Measurements from ENCODE around the gene CLOCK. TPM values are rescaled to one million over a fixed set of nuclear protein-coding genes. Genes with fewer than 3 reads are reported as not detected.

Gene CLOCK
- total and polyA plus RNA-seq, 9 of the 15 experiments (the other 6 are each of a cell fraction or from before 2014, with no cell fraction given), result 3.7 to 14.4 (median 9.4) TPM

GRCh38 chr4:55483315-55483714 is 63.4 kb downstream of the CLOCK start (continued):
- TF ChIP-seq CTCF (IDR thresholded peaks at IDR 0.05 in 2 of 3, conservative IDR thresholded peaks at IDR 0.05 in 1 of 3; ENCODE audit: insufficient read depth in 2 of 3, low read depth in 1 of 3, low read length in 3 of 3), result no peak
- TF ChIP-seq BRCA1 (IDR thresholded peaks at IDR 0.05), result no peak
- no peak for TF ChIP-seq BRCA1 (CRISPR knock-in tag; IDR thresholded peaks at IDR 0.05)
- TF ChIP-seq, protein P1, sequence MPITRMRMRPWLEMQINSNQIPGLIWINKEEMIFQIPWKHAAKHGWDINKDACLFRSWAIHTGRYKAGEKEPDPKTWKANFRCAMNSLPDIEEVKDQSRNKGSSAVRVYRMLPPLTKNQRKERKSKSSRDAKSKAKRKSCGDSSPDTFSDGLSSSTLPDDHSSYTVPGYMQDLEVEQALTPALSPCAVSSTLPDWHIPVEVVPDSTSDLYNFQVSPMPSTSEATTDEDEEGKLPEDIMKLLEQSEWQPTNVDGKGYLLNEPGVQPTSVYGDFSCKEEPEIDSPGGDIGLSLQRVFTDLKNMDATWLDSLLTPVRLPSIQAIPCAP (CRISPR knock-in tag; IDR thresholded peaks at IDR 0.05; ENCODE audit: borderline replicate concordance), result no peak
- TF ChIP-seq ARHGAP35 (IDR thresholded peaks at IDR 0.05; ENCODE audit: partially characterized antibody), result no peak
- no peak for TF ChIP-seq MCM3 (IDR thresholded peaks at IDR 0.05)
- TF ChIP-seq SMARCA5 (IDR thresholded peaks at IDR 0.05), result no peak

GRCh38 chr4:55475394-55476243 is 71.1 kb downstream of the CLOCK start:
- CTCF ChIA-PET (ENCODE audit: low intra/inter-chr PET ratio), result no interaction called here
- intact Hi-C loops (cut with micrococcal nuclease) (no loop called here), in situ Hi-C loops (cut with MboI) (no loop called here)
- no peaks in the 10 kb centered on the region for H3K9me3 ChIP-seq (replicated peaks; ENCODE audit: control insufficient read depth, insufficient read depth, low read depth, low read length)
- H3K36me3 ChIP-seq (ENCODE audit: control insufficient read depth, insufficient read depth, low read length), result peaks cover 51% of the 10 kb centered on the region; the same call in 2 of the 3 replicates
- H4K20me1 ChIP-seq (replicated peaks; ENCODE audit: control insufficient read depth, insufficient read depth, low read length), result no peaks in the 10 kb centered on the region
- no peaks in the 10 kb centered on the region for H3K4me1 ChIP-seq (replicated peaks in 1 of 2; ENCODE audit: control insufficient read depth in 2 of 2, insufficient read depth in 2 of 2, low read length in 2 of 2)
- H3K9ac ChIP-seq (ENCODE audit: insufficient read depth in 1 of 2, low read depth in 2 of 2, low read length in 2 of 2), result no peak overlapping the region
- no peak overlapping the region for H2AFZ ChIP-seq (ENCODE audit: low read depth, low read length)
- ATAC-seq (no peak), DNase-seq (ENCODE audit: extremely low read depth in 1 of 4, low spot score in 3 of 4) (no peak), FAIRE-seq (no peak)
- POLR2A ChIA-PET, result no interaction called here
- H3K79me2 ChIP-seq (ENCODE audit: control insufficient read depth, insufficient read depth, low read length), result no peaks in the 10 kb centered on the region
- H3K4me3 ChIP-seq, result no peak overlapping the region
- H3K9me1 ChIP-seq (ENCODE audit: control insufficient read depth, insufficient read depth, low read length), result no peaks in the 10 kb centered on the region
- 88% methylated on average over 6 of the region's 6 CpGs for WGBS (ENCODE audit: insufficient coverage, low coverage, missing lambda C conversion rate)
- no TSS peak for BruUV-seq (replicated peaks)
- no peak overlapping the region for H3K4me2 ChIP-seq (ENCODE audit: insufficient read depth, low read length)
- H3K27ac ChIP-seq (ENCODE audit: extremely low read depth, low read depth, low read length), result no peak overlapping the region
- H3K27me3 ChIP-seq (ENCODE audit: control insufficient read depth in 2 of 2, insufficient read depth in 2 of 2, low read length in 2 of 2), result no peaks in the 10 kb centered on the region
- TF ChIP-seq CBX1 (IDR thresholded peaks at IDR 0.05; ENCODE audit: low read depth) (no peak), SNRNP70 (optimal IDR thresholded peaks at IDR 0.05; ENCODE audit: low read depth, low read length) (no peak), DEAF1 (CRISPR knock-in tag; IDR thresholded peaks at IDR 0.05) (no peak), HMG20A (CRISPR knock-in tag; conservative IDR thresholded peaks at IDR 0.05) (no peak), USF1 (CRISPR knock-in tag; IDR thresholded peaks at IDR 0.05) (no peak), CTBP1 (IDR thresholded peaks at IDR 0.05; ENCODE audit: borderline replicate concordance) (no peak), HMGN3 (IDR thresholded peaks at IDR 0.05; ENCODE audit: borderline replicate concordance, extremely low read depth, insufficient read length, low read depth, low read length) (no peak), CREB5 (CRISPR knock-in tag; IDR thresholded peaks at IDR 0.05) (no peak)

All from K562 (cell line).